Measurements from ENCODE around the gene TUBGCP6. TPM values are rescaled to one million over a fixed set of nuclear protein-coding genes. Genes with fewer than 3 reads are reported as not detected.

Gene TUBGCP6
- polyA plus RNA-seq, 3 donors: 3.7 to 72.8 (median 4.3) TPM

DNA sequence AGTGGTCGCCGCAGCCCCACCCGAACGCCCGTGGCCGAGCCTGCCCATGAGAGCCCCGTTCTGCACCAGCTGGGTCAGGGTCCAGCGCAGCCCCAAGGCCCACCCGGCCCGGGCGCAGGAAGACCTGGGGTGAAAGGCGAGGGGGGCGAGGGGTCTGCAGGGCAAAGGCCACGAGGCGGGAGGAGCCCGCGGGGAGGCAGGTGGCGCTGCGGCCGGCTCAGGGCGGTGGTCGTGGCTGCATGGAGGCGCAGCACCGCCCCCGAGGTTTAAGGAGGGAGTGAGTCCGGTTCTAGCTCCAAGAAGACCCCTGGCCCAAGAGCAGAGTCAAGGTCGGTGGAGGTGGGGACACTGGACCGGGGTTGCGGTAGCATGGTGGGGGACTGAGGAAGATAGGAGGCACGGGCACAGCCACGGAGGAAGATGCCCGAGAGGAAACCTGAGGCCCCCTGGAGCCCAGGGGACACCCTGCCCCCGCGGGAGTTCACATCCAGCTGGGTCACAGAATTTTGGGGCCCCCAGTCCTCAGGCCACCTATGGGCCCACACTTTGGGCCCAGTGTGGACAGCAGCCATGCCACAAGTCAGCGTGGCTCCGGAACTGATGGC, 6.8 kb upstream of the TUBGCP6 start:
- Histone ChIP-seq H3K4me1 (ENCODE audit: control insufficient read depth in 1 of 2, insufficient read depth in 2 of 2, low read length in 2 of 2) (peaks cover 30 to 42% of the 10 kb centered on the region in 2 donors), H3K27me3 (ENCODE audit: control insufficient read depth in 2 of 2, insufficient read depth in 2 of 2, low read length in 2 of 2) (no peaks in the 10 kb centered on the region), H3K79me2 (ENCODE audit: insufficient read depth, low read length) (peaks cover 17% of the 10 kb centered on the region), H3K36me3 (replicated peaks in 1 of 2; ENCODE audit: control insufficient read depth in 1 of 2, insufficient read depth in 2 of 2, low read length in 2 of 2) (peaks cover 8 to 26% of the 10 kb centered on the region in 2 donors), H2AFZ (ENCODE audit: insufficient read depth, low read depth, low read length, poor library complexity, severe bottlenecking) (peak overlapping the region; percentile 93), H4K20me1 (ENCODE audit: insufficient read depth, low read length) (peaks cover 17% of the 10 kb centered on the region), H3K4me3 (replicated peaks in 1 of 3; ENCODE audit: low read depth in 2 of 3, low read length in 3 of 3) (peak overlapping the region; percentile 72 to 96 (median 92)), H3K9me3 (replicated peaks in 1 of 2; ENCODE audit: control insufficient read depth in 1 of 2, insufficient read depth in 1 of 2, low read length in 2 of 2) (no peaks in the 10 kb centered on the region), H3K9ac (ENCODE audit: insufficient read depth, low read length, poor library complexity, severe bottlenecking) (peak overlapping the region; percentile 80), H3K27ac (ENCODE audit: low read depth in 1 of 2, low read length in 2 of 2) (peak overlapping the region in 1 of 2 donors; percentile 22), H3K4me2 (replicated peaks; ENCODE audit: extremely low read depth, low read length, poor library complexity, severe bottlenecking) (peak overlapping the region; percentile 99)
- H3K36me3 Mint-ChIP-seq: peaks cover 8 to 13% of the 10 kb centered on the region in 2 donors
- peak overlapping the region in 1 of 7 donors; percentile 58 for H3K27ac Mint-ChIP-seq
- DNase-seq: no peak
- H3K4me1 Mint-ChIP-seq: peaks cover 19% of the 10 kb centered on the region
- peak overlapping the region; percentile 83 to 85 for H3K4me3 Mint-ChIP-seq
- H3K27me3 Mint-ChIP-seq (ENCODE audit: low read depth in 3 of 3): peaks cover 0 to 2% (median 0%) of the 10 kb centered on the region in 3 donors
- H3K9me3 Mint-ChIP-seq: no peaks in the 10 kb centered on the region
- intact Hi-C loops (cut with micrococcal nuclease): loop anchor here (5.0 kb wide), 2 partner anchors 246 to 371 kb away; no protein-coding TSS in a partner anchor
- TF ChIP-seq, protein P1, sequence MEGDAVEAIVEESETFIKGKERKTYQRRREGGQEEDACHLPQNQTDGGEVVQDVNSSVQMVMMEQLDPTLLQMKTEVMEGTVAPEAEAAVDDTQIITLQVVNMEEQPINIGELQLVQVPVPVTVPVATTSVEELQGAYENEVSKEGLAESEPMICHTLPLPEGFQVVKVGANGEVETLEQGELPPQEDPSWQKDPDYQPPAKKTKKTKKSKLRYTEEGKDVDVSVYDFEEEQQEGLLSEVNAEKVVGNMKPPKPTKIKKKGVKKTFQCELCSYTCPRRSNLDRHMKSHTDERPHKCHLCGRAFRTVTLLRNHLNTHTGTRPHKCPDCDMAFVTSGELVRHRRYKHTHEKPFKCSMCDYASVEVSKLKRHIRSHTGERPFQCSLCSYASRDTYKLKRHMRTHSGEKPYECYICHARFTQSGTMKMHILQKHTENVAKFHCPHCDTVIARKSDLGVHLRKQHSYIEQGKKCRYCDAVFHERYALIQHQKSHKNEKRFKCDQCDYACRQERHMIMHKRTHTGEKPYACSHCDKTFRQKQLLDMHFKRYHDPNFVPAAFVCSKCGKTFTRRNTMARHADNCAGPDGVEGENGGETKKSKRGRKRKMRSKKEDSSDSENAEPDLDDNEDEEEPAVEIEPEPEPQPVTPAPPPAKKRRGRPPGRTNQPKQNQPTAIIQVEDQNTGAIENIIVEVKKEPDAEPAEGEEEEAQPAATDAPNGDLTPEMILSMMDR (IDR thresholded peaks at IDR 0.05): no peak
- WGBS (ENCODE audit: insufficient coverage): 1% methylated on average over 35 of the region's 36 CpGs

DNA sequence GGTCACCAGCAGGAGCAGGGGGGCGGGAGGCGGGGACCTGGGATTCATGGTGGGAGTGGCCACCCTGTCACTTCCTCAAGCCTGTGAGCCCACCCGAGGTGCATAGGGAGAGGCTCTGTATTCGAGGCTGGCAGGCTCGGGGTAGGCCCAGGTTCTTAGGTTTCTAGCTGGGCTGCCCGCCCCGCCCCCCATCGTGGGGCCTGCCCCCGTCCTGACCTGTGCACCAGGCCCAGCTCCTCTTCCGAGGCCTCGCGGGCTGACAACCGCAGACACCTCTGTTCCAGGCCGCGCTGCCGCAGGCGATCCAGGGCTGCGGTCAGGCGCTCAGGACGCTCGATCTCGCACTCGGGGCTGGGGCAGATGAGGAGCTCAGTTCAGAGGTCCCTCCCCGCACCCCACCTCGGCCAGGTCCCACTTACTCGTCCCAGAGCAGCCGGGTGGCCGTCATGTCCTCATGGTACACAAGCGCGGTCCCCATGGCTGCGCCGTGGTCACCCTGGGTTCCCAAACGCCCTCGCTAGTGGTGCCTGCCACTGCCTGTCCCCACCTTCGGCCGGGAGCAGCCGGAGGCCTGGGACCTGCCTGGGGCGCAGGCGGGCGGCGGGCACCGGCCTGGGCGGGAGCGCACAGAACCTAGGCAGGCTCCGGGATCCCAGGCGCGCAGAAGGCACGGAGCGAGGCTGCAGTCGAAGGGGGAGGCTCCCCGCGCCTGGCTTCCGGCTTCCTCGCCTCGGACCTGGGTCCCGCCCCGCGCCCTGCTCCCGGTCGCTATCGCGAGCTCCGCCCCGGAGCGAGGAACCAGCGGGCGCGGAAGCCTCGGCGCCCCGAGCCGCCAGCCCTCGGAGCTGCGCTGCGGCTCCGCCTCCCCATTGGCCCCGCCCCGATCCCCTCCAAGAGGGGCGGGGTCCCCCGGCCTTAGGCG, 6.0 kb upstream of the TUBGCP6 start, which contains the start of gene HDAC10:
Gene HDAC10, minus strand, starts transcription at position 711 of the 922 bp plus-strand sequence. Its CDS starts 233 bp downstream, at position 478.
- Histone ChIP-seq H3K27ac (ENCODE audit: low read depth in 1 of 2, low read length in 2 of 2) (peak within 1 kb of the TSS; percentile 52 to 76), H2AFZ (ENCODE audit: insufficient read depth, low read depth, low read length, poor library complexity, severe bottlenecking) (peak within 1 kb of the TSS; percentile 93), H3K4me2 (replicated peaks; ENCODE audit: extremely low read depth, low read length, poor library complexity, severe bottlenecking) (peak within 1 kb of the TSS; percentile 99), H3K27me3 (ENCODE audit: control insufficient read depth in 2 of 2, insufficient read depth in 2 of 2, low read length in 2 of 2) (no peaks in the 10 kb centered on the region), H3K4me3 (replicated peaks in 1 of 3; ENCODE audit: low read depth in 2 of 3, low read length in 3 of 3) (peak within 1 kb of the TSS; percentile 72 to 96 (median 92)), H3K36me3 (replicated peaks in 1 of 2; ENCODE audit: control insufficient read depth in 1 of 2, insufficient read depth in 2 of 2, low read length in 2 of 2) (peaks cover 14 to 34% of the 10 kb centered on the region in 2 donors), H3K9ac (ENCODE audit: insufficient read depth, low read length, poor library complexity, severe bottlenecking) (peak within 1 kb of the TSS; percentile 80), H3K9me3 (replicated peaks in 1 of 2; ENCODE audit: control insufficient read depth in 1 of 2, insufficient read depth in 1 of 2, low read length in 2 of 2) (no peaks in the 10 kb centered on the region), H3K79me2 (ENCODE audit: insufficient read depth, low read length) (peaks cover 24% of the 10 kb centered on the region), H4K20me1 (ENCODE audit: insufficient read depth, low read length) (peaks cover 17% of the 10 kb centered on the region), H3K4me1 (ENCODE audit: control insufficient read depth in 1 of 2, insufficient read depth in 2 of 2, low read length in 2 of 2) (peaks cover 33 to 47% of the 10 kb centered on the region in 2 donors)
- TF ChIP-seq, protein P1 (IDR thresholded peaks at IDR 0.05): no peak
- Mint-ChIP-seq H3K27ac (peak within 1 kb of the TSS in 5 of 7 donors; percentile 33 to 82 (median 59)), H3K36me3 (peaks cover 8 to 20% of the 10 kb centered on the region in 2 donors), H3K4me3 (peak within 1 kb of the TSS; percentile 83 to 92), H3K27me3 (ENCODE audit: low read depth in 3 of 3) (peaks cover 0 to 2% (median 0%) of the 10 kb centered on the region in 3 donors), H3K9me3 (no peaks in the 10 kb centered on the region), H3K4me1 (peaks cover 23% of the 10 kb centered on the region)
- under 1% methylated on average over 80 of the region's 81 CpGs for WGBS (ENCODE audit: insufficient coverage)
- intact Hi-C loops (cut with micrococcal nuclease): loop anchor here (5.0 kb wide), 2 partner anchors 246 to 371 kb away; no protein-coding TSS in a partner anchor
- peak; percentile 66 to 78 (median 68) for DNase-seq

Measured in CD14-positive monocyte (primary cell).